Endothelial cell of umbilical vein (primary cell): ENCODE measurements around the gene RPH3AL.

Experiments
- CTCF ChIP-seq, 2 donors: IDR thresholded peaks; 1 replicate in 1 of 2; 2 replicates in 1 of 2; pipeline ENCODE4 v1.5.1; 2011; ENCODE audit warnings: low read length in 2 of 2, mild to moderate bottlenecking in 2 of 2, moderate library complexity in 2 of 2, control low read depth in 1 of 2, inconsistent platforms in 1 of 2, low read depth in 1 of 2; ENCODE audit not compliant: insufficient read depth in 1 of 2; ENCODE audit errors: extremely low read depth in 1 of 2
- MAX ChIP-seq: IDR thresholded peaks from 2 replicates; pipeline ENCODE4 v1.6.1; 2011; ENCODE audit not compliant: insufficient read depth, insufficient read length
- MYC ChIP-seq: IDR thresholded peaks from one replicate; pipeline ENCODE4 v1.6.1; 2011; ENCODE audit warnings: mild to moderate bottlenecking, low read depth, low read length
- POLR2AphosphoS5 ChIP-seq: IDR thresholded peaks from 2 replicates; pipeline ENCODE4 v1.6.1; 2012; ENCODE audit warnings: low read depth, mild to moderate bottlenecking, control low read depth, low read length, moderate library complexity; ENCODE audit not compliant: insufficient read depth

GRCh38 chr17:305090-305976 is 47.3 kb downstream of the RPH3AL start:
- TF ChIP-seq POLR2AphosphoS5, result no peak
- no peak for TF ChIP-seq MYC
- no peak for TF ChIP-seq CTCF (IDR thresholded peaks at IDR 0.05; ENCODE audit: extremely low read depth in 1 of 2, insufficient read depth in 1 of 2, low read depth in 1 of 2, low read length in 2 of 2)
- TF ChIP-seq MAX, result no peak
